GM19025 (cell line): Measurements from ENCODE around the gene DPF3.

ENCODE experiments used
- ATAC-seq: cut with Tn5 transposase; IDR thresholded peaks from one replicate; pipeline ENCODE4 v1.9.1; 2021; ENCODE audit warnings: mild to moderate bottlenecking, low read depth, moderate library complexity; ENCODE audit not compliant: unreplicated experiment

Gene DPF3

GRCh38 chr14:72726444-72726843 lies 167.5 kb downstream of the DPF3 start:
- ATAC-seq: no peak

GRCh38 chr14:72723858-72724530 lies 169.9 kb downstream of the DPF3 start:
- ATAC-seq: no peak

GRCh38 chr14:72722201-72722785 lies 171.6 kb downstream of the DPF3 start:
- no peak for ATAC-seq

GRCh38 chr14:72721083-72721482 lies 172.8 kb downstream of the DPF3 start:
- no peak for ATAC-seq

GRCh38 chr14:72717220-72717619 lies 176.7 kb downstream of the DPF3 start:
- no peak for ATAC-seq

DNA sequence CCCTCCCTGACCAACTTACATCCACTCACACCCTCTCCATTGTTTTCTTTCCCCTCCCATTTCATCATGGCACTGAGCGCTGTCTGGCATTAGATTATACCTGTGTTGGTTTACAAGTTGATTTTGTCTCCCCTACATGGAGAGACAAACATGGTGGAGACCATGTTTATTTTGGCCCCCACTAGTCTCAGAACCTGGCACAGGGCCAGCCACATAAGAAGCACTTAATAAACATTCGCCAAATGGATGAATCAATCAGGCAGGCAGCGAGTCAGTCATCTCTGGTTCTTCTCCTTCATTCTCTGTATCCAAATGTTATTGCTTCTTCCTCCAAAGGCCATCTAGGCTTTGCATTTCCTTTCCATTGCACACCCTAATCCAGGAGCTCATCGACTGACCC lies 177.4 kb downstream of the DPF3 start:
- no peak for ATAC-seq

GRCh38 chr14:72715850-72716228 lies 178.1 kb downstream of the DPF3 start:
- no peak for ATAC-seq

- ATAC-seq: no peak
Measured at GRCh38 chr14:72715215-72715849, 178.6 kb downstream of the DPF3 start.

GRCh38 chr14:72714871-72715214 lies 179.1 kb downstream of the DPF3 start:
- no peak for ATAC-seq

DNA sequence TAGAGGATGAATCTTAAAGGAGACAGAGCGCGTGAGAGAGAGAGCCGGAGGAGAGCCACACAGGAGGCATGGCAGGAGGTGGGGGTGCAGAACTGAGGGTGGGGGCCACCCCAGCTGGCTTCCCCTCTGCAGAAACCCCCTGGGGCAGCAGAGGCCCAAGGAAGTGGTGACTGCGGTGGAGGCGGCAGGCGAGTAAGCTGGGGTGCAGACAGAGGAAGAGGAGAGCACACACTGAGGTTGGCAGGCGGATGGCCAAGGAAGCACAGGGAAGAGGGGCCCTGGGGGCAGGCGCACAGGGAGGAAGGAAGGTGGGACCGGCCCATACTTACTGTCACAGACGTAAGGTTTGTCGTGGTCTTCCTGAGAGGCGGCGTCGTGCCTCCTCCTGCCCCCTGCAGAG lies 179.8 kb downstream of the DPF3 start:
- no peak for ATAC-seq

GRCh38 chr14:72711936-72712335 lies 182.0 kb downstream of the DPF3 start:
- ATAC-seq: no peak

- ATAC-seq: no peak
Measured at GRCh38 chr14:72709916-72710611, 183.8 kb downstream of the DPF3 start.

DNA sequence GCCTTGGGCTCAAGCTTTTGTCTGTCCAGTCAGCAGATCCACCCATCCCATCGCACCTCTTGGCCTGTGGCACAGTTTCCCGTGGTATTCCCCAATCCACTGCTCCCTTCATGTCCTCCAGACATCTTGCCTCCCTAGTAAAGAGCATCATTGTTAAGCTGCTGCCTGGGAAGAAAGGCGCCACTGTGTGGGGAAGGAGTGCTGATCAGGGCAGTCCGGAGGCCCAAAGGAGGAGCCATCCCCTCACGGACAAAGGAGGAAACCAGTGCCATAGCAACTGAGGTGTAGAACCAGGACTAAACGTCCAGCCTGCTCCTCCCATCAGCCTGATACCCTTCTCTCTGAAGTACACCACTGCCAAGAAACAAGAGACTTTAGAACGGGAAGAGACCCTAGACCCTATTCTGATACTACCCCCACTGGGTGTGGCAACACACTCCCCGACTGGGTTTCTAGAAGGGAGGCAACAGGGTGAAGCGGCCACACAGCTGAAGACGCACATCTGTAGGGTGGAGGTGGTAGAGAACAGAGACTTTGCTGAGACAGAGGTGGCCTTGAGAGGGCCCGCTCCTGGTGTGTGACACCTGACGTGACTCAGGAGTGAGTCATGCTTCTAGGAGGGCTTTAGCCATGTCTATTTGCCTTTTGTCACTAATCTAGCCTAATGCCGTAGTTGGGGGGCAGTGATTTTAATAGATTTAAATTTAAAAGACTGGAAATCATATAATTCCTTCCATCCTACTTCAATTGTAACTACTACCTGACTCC lies 185.0 kb downstream of the DPF3 start:
- no peak for ATAC-seq

DNA sequence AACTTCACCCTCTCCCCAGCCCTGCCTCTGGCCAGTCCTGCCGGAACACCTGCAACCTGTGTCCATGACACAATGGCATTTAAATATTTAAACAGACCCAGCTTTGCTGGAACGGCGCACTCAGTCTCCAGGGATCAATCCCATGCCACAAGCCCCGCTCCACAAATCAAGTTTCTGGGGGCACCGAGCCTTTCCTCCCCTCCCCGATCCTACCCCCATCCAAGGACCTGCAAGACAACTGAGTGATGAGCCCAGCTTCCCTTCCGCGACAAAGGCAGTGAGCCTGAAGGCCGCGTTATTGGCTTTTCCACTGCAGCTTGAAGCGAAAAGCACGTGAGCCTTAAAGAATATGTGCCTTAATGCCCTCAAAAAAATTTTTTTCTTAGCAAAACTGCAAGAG lies 185.7 kb downstream of the DPF3 start:
- ATAC-seq: no peak

- no peak for ATAC-seq
Measured at GRCh38 chr14:72706485-72706884, 187.4 kb downstream of the DPF3 start.

GRCh38 chr14:72704502-72704901 lies 189.4 kb downstream of the DPF3 start:
- ATAC-seq: no peak

GRCh38 chr14:72701605-72702004 lies 192.3 kb downstream of the DPF3 start:
- ATAC-seq: no peak

GRCh38 chr14:72701237-72701565 lies 192.7 kb downstream of the DPF3 start:
- ATAC-seq: no peak

DNA sequence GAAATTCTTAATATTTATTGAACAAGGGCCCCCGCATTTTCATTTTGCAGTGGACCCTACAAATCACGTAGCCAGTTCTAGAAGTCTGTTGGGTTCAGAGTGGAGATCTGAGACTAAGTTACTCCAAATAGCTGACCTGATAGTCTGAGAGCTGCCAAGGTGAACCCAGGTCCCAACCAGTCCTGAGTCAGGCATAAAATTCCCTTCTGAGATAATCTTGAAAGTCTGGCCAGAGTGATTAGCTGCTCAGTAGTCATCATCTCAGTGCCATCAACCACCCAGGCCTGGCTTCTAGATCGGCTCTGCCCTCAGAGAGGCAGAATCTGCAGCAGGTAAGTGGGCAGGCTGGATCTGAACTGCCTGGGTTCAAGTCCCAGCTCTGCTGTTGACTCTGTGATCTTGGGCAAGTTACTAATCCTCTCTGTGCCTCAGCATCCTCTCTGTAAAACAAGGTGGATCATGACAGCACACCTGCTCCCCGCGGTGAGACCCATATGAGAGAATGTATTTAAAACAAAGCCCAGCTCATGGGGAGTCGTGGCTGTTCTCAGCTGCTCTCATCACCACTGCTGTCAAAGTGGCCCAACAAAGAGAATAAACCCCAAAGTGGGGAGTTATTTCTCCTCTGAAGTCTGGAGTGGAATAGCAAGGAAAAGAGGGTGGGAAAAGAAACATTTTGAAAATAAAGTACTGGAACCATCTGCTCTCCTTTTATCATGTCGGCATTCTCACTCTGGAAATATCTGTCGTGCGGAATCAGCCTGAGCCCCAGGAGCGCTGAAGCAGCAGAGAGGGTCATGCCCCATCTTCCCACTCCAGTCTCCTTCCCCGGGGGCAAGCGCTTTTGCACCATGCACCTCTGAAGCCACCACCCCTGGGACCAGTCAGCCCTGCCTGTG lies 193.3 kb downstream of the DPF3 start:
- ATAC-seq: no peak

- ATAC-seq: no peak
Measured at GRCh38 chr14:72699852-72700257, 194.0 kb downstream of the DPF3 start.
